ENCODE data around the gene CARD10.
"Not testable (repeated sequence)": the region's sequence is repeated elsewhere in the genome, so short reads cannot be mapped to it uniquely, and the experiment has no call there.

Gene CARD10

DNA sequence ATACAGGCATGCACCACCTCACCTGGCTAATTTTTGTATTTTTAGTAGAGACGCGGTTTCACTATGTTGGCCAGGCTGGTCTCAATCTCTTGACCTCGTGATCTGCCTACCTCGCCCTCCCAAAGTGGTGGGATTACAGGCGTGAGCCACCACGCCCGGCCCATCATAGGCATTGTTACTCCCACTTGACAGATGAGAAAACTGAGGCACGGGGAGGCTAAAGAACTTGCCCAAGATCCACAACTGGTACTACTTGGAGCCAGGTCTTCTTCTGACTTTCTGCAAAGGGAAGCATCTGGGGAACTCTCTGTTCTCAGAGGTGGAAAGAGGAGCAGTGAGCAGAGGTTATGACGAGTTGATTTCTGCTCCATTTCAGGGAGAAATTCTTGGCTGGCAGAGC lies 31.7 kb upstream of the CARD10 start:
- H3K9me3 ChIP-seq (ENCODE audit: control insufficient read depth, insufficient read depth, low read length); H3K4me3 ChIP-seq (ENCODE audit: low read depth, low read length); H3K9ac ChIP-seq (ENCODE audit: low read depth, low read length); H3K27me3 ChIP-seq (ENCODE audit: control insufficient read depth, insufficient read depth, low read length); H3K4me1 ChIP-seq (ENCODE audit: control insufficient read depth, insufficient read depth, low read length); H3K36me3 ChIP-seq (ENCODE audit: control insufficient read depth, insufficient read depth, low read length): not testable (repeated sequence)

DNA sequence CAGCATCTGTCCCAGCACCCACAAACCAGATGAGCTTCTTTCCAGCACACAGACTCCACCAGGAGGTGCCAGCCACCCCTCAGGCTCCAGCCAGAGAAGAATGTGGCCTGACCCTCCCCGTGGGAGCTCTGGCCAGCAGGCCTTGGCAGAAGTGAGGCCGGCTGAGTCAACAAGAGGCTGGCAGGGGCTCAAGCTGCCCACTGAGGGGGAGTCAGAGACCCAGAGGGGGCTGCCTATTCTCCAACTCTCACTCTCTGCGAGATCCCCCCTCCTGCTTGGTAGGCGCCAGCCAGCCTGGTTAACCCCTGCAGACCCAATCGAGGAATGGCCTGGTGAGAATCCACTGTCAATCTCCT lies 30.5 kb upstream of the CARD10 start:
- Histone ChIP-seq H3K4me3 (ENCODE audit: low read depth, low read length) (no peak overlapping the region), H3K4me1 (ENCODE audit: control insufficient read depth, insufficient read depth, low read length) (peaks cover 7% of the 10 kb centered on the region), H3K9ac (ENCODE audit: low read depth, low read length) (no peak overlapping the region), H3K9me3 (ENCODE audit: control insufficient read depth, insufficient read depth, low read length) (no peaks in the 10 kb centered on the region), H3K27me3 (ENCODE audit: control insufficient read depth, insufficient read depth, low read length) (no peaks in the 10 kb centered on the region), H3K36me3 (ENCODE audit: control insufficient read depth, insufficient read depth, low read length) (no peaks in the 10 kb centered on the region)

DNA sequence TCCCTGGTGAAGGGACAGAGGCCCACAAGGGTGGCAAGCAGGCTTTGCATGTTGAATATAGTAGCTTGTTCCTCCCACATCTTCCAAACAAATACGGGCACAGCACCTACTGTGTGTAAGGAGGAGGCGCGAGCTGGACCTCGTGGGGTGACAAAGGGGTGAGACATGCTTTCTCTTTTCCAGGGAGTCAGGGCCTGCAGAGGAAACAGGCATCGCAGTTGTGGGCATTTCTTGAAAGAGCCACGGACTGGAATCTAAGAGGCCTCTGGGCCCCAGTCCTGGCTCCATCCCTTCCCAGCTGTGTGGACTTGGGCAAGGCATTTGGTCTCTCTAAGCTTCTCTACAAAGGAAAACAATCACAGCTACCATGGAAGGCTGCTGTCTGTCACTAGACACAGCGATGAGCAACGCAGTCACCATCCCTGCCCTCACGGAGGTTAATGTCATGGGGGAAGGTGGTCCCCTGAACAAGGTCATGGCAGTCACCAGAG lies 28.1 kb upstream of the CARD10 start:
- H3K4me1 ChIP-seq (ENCODE audit: control insufficient read depth, insufficient read depth, low read length) = peaks cover 3% of the 10 kb centered on the region
- no peaks in the 10 kb centered on the region for H3K9me3 ChIP-seq (ENCODE audit: control insufficient read depth, insufficient read depth, low read length)
- no peaks in the 10 kb centered on the region for H3K27me3 ChIP-seq (ENCODE audit: control insufficient read depth, insufficient read depth, low read length)
- no peak overlapping the region for H3K4me3 ChIP-seq (ENCODE audit: low read depth, low read length)
- no peak overlapping the region for H3K9ac ChIP-seq (ENCODE audit: low read depth, low read length)
- H3K36me3 ChIP-seq (ENCODE audit: control insufficient read depth, insufficient read depth, low read length) = no peaks in the 10 kb centered on the region

DNA sequence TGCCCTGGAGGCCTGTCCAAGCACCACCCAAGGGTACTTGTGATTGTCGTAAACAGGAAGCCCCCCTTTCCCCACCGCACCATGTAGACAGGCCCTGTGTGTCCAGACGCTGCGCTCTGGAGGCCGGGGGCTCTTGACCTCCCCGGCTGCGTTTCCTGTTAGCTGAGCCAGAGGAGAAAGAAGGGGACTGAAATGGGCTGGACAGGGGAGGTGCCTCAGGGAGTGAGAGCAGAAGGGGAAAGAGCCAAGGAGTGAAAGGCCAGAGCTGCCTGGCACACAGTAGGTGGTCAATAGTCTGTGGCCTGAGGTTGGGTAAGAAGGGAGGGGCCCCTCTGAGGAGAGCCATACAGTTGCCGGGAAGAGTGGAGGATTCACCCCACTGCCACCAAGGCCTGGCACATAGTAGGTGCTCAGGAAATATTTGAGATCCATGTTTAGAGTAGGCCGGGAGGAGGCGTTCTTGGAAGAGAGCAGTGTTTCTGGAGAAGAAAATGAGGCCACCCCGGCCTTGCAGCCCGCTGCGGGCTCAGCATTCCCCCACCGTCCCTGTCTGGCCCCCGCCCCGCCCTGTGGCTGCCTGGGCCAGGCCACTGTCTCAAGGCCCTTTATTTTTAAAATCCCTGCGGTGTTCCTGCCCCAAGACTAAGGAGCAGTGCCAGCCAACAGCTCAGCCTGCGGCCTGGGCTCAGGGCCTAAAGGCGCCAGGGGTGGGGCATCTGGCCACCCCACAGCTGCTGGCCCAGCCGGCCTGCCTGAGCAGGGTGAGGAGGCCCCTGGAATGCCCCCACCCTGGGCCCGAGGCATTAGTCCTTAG lies 27.4 kb upstream of the CARD10 start:
- peaks cover 3% of the 10 kb centered on the region for H3K4me1 ChIP-seq (ENCODE audit: control insufficient read depth, insufficient read depth, low read length)
- H3K9me3 ChIP-seq (ENCODE audit: control insufficient read depth, insufficient read depth, low read length) = no peaks in the 10 kb centered on the region
- H3K36me3 ChIP-seq (ENCODE audit: control insufficient read depth, insufficient read depth, low read length) = no peaks in the 10 kb centered on the region
- H3K4me3 ChIP-seq (ENCODE audit: low read depth, low read length) = peak overlapping the region; percentile 37
- H3K9ac ChIP-seq (ENCODE audit: low read depth, low read length) = no peak overlapping the region
- no peaks in the 10 kb centered on the region for H3K27me3 ChIP-seq (ENCODE audit: control insufficient read depth, insufficient read depth, low read length)

DNA sequence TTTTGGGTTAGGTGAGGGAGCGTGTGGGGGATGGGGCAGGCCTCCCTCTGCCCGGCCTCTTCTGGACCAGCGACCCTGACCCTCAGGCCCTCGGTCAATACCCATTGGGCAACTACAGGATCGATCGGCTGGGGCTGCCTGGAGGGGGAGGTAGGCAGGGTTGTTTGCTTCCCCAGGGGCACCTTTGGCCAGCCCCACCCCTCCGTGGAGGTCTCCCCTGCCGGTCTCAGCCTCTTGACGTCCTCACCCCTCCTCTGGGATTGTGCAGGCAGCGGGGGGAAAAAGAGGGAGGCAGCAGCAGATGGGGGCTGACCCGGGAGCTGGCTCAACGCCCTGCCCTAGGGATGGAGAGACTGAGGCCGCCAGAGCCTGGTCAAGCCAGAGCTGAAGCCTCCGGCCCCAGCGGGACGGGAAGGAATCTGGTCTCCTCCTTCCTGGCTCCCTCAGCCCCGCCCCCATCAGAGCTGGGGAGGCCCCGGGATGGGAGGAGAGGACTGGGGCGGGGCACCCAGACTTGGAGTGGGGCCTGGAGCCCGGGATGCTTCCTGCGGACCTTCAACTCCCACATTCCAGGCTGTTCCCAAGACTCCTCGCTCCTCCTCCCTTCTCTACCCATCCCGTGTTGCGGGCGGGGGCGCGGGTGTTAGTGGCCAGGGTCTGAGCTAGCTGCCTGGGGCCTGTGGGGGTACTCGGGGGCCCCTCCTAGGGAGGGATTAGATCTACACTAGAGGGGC lies 26.7 kb upstream of the CARD10 start:
- peaks cover 3% of the 10 kb centered on the region for H3K4me1 ChIP-seq (ENCODE audit: control insufficient read depth, insufficient read depth, low read length)
- peak overlapping the region; percentile 32 for H3K9ac ChIP-seq (ENCODE audit: low read depth, low read length)

DNA sequence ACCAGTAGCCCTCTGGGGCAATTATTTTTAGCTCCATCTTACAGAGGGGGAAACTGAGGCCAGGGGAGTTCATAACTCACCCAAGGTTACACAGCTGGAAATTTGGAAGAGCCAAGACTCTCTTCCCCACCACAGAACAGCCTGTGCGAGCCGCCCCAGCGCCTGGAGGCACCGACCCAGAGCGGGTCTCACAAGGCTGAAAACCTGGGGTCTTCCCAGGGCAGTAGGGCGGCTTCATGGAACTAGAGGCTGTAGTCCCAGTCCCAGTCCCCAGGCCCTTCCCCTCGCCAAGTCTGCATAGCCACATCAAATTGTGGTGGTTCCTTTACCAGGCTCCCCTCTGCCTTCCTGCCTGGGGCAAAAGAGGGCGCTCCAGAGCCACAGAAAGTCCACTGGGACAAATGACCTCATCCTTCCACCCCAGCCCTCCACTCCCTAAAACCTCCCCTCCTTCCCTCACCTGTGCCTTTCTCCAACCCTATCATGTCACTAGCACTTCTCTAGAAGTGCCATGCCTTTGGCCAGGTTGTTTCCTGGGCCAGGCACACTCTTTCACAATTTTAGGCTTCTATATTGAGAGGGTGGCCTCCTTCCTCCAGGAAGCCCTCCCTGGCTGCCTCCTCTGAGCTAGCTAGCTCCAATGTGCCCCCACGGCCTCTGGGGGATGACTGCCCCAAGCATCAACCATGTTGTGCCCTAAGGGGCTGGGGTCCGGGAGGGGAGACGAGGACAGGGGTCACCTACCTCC lies 25.9 kb upstream of the CARD10 start:
- H3K9me3 ChIP-seq (ENCODE audit: control insufficient read depth, insufficient read depth, low read length) = no peaks in the 10 kb centered on the region
- H3K36me3 ChIP-seq (ENCODE audit: control insufficient read depth, insufficient read depth, low read length) = no peaks in the 10 kb centered on the region
- H3K27me3 ChIP-seq (ENCODE audit: control insufficient read depth, insufficient read depth, low read length) = no peaks in the 10 kb centered on the region
- peaks cover 3% of the 10 kb centered on the region for H3K4me1 ChIP-seq (ENCODE audit: control insufficient read depth, insufficient read depth, low read length)
- H3K4me3 ChIP-seq (ENCODE audit: low read depth, low read length) = peak overlapping the region; percentile 37
- no peak overlapping the region for H3K9ac ChIP-seq (ENCODE audit: low read depth, low read length)

More for the DNA sequence above, 26.7 kb upstream of the CARD10 start:
- no peaks in the 10 kb centered on the region for H3K9me3 ChIP-seq (ENCODE audit: control insufficient read depth, insufficient read depth, low read length)
- no peaks in the 10 kb centered on the region for H3K36me3 ChIP-seq (ENCODE audit: control insufficient read depth, insufficient read depth, low read length)
- no peaks in the 10 kb centered on the region for H3K27me3 ChIP-seq (ENCODE audit: control insufficient read depth, insufficient read depth, low read length)
- peak overlapping the region; percentile 37 for H3K4me3 ChIP-seq (ENCODE audit: low read depth, low read length)

DNA sequence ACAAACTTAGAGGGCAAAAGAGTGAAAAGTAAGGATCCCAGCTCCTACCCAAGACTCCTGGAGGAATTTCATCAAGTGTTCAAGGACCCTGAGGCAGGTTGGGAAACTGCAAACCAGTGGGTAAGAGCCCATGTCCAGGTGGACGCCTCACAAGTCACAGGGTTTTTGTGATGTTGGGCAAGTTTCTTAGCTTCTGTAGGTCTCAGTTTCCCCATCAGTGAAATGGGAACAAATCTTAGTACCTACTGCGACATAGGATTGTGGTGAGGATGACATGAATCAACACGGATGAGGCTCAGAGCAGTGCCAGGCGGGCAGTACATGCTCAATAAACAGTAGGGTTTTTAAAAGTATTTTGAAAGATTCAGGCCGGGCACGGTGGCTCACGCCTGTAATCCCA lies 23.7 kb upstream of the CARD10 start:
- Histone ChIP-seq H3K9me3 (ENCODE audit: control insufficient read depth, insufficient read depth, low read length) (no peaks in the 10 kb centered on the region), H3K4me3 (ENCODE audit: low read depth, low read length) (no peak overlapping the region), H3K9ac (ENCODE audit: low read depth, low read length) (no peak overlapping the region), H3K36me3 (ENCODE audit: control insufficient read depth, insufficient read depth, low read length) (no peaks in the 10 kb centered on the region), H3K4me1 (ENCODE audit: control insufficient read depth, insufficient read depth, low read length) (peaks cover 5% of the 10 kb centered on the region), H3K27me3 (ENCODE audit: control insufficient read depth, insufficient read depth, low read length) (no peaks in the 10 kb centered on the region)

DNA sequence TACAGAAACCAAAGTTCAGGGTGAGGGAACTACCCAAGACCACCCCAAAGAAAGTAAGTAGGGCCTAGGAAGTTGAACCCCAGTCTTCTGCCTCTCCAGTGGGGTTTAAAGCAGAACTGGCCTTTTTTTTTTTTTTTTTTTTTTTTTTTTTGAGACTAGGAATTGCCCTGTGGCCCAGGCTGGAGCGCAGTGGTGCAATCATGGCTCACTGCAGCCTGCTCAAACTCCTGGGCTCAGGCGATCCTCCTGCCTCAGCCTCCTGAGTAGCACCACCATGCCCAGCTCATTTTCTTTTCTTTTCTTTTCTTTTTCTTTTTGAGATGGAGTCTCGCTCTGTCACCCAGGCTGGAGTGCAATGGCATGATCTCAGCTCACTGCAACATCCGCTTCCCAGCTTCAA lies 23.2 kb upstream of the CARD10 start:
- H3K4me1 ChIP-seq (ENCODE audit: control insufficient read depth, insufficient read depth, low read length); H3K9ac ChIP-seq (ENCODE audit: low read depth, low read length); H3K9me3 ChIP-seq (ENCODE audit: control insufficient read depth, insufficient read depth, low read length); H3K4me3 ChIP-seq (ENCODE audit: low read depth, low read length); H3K27me3 ChIP-seq (ENCODE audit: control insufficient read depth, insufficient read depth, low read length); H3K36me3 ChIP-seq (ENCODE audit: control insufficient read depth, insufficient read depth, low read length): not testable (repeated sequence)

DNA sequence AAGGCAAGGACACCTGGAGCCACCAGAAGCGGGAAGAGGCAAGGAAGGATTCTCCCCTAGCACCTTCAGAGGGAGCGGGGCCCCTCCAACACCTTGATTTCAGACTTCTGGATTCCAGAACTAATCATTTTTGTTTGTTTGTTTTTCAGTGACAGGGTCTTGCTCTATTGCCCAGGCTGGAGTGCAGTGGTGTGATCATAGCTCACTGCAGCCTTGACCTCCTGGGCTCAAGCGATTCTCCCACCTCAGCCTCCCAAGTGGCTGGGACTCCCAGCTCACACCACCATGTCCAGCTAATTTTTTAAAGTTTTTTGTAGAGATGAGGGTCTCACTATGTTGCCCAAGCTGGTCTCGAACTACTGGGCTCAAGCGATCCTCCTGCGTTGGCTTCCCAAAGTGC lies 20.6 kb upstream of the CARD10 start:
- H3K4me3 ChIP-seq (ENCODE audit: low read depth, low read length); H3K9ac ChIP-seq (ENCODE audit: low read depth, low read length); H3K4me1 ChIP-seq (ENCODE audit: control insufficient read depth, insufficient read depth, low read length); H3K27me3 ChIP-seq (ENCODE audit: control insufficient read depth, insufficient read depth, low read length); H3K36me3 ChIP-seq (ENCODE audit: control insufficient read depth, insufficient read depth, low read length); H3K9me3 ChIP-seq (ENCODE audit: control insufficient read depth, insufficient read depth, low read length): not testable (repeated sequence)

DNA sequence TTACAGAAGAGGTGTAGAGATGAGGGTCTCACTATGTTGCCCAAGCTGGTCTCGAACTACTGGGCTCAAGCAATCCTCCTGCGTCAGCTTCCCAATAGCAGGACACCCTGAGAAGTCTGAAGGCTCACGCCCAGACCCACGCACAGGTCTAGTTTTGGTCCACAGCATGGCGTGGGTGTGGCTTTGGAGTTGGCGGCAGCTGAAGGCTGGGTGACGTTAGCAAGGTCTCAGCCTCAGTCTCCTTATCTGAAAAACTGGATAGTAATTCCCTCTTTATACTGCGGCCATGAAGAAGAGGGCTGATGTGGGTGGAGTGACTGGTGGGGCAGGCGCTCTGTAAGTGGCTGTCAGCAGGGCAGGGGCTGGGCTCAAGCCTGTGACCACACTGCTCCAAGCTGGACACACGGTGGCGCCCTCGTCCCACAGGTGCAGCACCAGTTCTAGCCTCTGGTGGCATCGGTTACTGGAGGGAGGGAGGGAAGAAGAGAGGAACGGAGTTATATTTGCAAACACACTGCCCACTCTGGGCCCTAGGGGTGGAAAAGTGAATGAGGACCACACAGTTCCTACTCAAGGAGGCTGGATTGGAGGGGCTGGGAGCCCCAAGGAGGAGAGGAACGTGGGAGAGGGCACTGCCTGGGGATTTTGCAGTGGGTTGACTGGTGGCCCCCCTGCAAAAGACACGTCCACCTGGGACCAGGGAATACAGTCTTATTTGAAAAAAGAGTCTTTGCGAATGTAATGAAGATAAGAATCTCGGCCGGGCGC lies 19.6 kb upstream of the CARD10 start:
- Histone ChIP-seq H3K9ac (ENCODE audit: low read depth, low read length) (no peak overlapping the region), H3K4me1 (ENCODE audit: control insufficient read depth, insufficient read depth, low read length) (peaks cover 2% of the 10 kb centered on the region), H3K36me3 (ENCODE audit: control insufficient read depth, insufficient read depth, low read length) (no peaks in the 10 kb centered on the region), H3K27me3 (ENCODE audit: control insufficient read depth, insufficient read depth, low read length) (no peaks in the 10 kb centered on the region), H3K4me3 (ENCODE audit: low read depth, low read length) (no peak overlapping the region), H3K9me3 (ENCODE audit: control insufficient read depth, insufficient read depth, low read length) (no peaks in the 10 kb centered on the region)

DNA sequence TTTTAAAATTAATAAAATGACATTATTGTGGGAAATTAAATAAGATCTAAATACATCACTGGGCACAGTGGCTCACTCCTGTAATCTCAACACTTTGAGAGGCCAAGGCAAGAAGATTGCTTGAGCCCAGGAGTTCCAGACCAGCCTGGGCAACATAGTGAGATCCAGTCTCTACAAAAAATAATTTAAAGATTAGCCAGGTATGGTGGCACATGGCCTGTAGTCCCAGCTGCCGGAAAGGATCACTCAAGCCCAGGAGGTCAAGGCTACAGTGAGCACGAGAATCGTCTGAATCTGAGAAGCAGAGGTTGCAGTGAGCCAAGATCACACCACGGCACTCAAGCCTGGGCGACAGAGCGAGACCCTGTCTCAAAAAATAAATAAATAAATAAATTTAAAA lies 15.9 kb upstream of the CARD10 start:
- Histone ChIP-seq H3K4me1 (ENCODE audit: control insufficient read depth, insufficient read depth, low read length) (peaks cover 2% of the 10 kb centered on the region), H3K36me3 (ENCODE audit: control insufficient read depth, insufficient read depth, low read length) (no peaks in the 10 kb centered on the region), H3K9ac (ENCODE audit: low read depth, low read length) (no peak overlapping the region), H3K4me3 (ENCODE audit: low read depth, low read length) (no peak overlapping the region), H3K27me3 (ENCODE audit: control insufficient read depth, insufficient read depth, low read length) (no peaks in the 10 kb centered on the region), H3K9me3 (ENCODE audit: control insufficient read depth, insufficient read depth, low read length) (no peaks in the 10 kb centered on the region)
